GM19025 (cell line): ENCODE results near the gene FAM131C.
"Not testable (repeated sequence)": the region's sequence is repeated elsewhere in the genome, so short reads cannot be mapped to it uniquely, and the experiment has no call there.

ENCODE experiments used
- ATAC-seq: cut with Tn5 transposase; IDR thresholded peaks from one replicate; pipeline ENCODE4 v1.9.1; 2021; ENCODE audit warnings: mild to moderate bottlenecking, low read depth, moderate library complexity; ENCODE audit not compliant: unreplicated experiment

FAM131C gene

GRCh38 chr1:16062687-16063075 is 10.8 kb downstream of the FAM131C start:
- ATAC-seq, result not testable (repeated sequence)

GRCh38 chr1:16061989-16062686 is 11.3 kb downstream of the FAM131C start:
- not testable (repeated sequence) for ATAC-seq

GRCh38 chr1:16061266-16061665 is 12.2 kb downstream of the FAM131C start:
- ATAC-seq, result no peak

GRCh38 chr1:16058394-16059120 is 14.9 kb downstream of the FAM131C start:
- ATAC-seq, result not testable (repeated sequence)

DNA sequence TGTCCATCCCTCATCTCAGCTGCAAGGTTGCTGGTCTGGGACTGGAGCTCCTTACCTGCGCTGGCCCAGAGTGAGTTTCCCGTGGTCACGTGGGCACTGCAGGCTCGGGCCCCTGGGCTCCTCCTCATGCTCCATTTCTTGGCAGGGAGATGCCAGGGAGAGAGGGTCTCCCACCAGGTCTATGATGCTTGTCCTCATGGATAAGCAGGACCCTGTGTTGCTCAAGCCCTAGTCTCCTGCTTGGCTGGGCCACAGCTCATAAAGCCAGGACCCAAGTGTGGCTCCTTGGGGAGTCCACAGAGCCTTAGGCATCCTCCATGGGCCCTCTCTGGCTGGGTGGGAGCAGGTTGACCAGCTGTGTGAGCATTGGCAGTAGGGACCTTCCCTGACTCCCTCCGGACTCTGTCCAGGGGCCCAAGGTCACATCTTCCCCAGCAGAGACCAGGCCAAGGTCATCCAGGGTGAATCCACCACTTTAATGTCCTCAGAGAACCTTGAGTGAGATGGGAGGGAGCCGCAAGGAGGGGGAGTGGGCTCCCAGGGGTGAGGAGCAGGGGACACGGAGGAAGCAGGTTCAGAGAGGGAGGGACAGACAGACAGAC is 16.0 kb downstream of the FAM131C start:
- ATAC-seq, result not testable (repeated sequence)

DNA sequence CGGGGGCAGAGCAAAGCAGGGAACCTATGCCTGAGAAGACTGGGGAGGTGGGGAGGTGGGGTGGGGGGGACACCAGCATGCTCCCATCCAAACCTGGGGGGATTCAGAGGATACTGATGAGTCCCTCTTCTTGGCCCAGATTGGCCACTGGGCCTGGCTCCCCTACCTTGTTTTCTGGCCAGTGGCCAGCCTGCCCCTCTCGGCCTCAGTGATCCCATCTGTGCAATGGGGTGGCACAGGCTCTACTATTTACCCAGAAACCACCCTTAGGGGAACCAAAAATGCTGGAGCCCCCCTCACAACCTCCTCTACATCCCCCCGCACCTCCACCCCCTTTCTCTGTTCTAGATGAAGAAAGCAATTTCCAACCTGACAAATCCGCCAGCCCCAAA is 16.9 kb downstream of the FAM131C start:
- not testable (repeated sequence) for ATAC-seq

DNA sequence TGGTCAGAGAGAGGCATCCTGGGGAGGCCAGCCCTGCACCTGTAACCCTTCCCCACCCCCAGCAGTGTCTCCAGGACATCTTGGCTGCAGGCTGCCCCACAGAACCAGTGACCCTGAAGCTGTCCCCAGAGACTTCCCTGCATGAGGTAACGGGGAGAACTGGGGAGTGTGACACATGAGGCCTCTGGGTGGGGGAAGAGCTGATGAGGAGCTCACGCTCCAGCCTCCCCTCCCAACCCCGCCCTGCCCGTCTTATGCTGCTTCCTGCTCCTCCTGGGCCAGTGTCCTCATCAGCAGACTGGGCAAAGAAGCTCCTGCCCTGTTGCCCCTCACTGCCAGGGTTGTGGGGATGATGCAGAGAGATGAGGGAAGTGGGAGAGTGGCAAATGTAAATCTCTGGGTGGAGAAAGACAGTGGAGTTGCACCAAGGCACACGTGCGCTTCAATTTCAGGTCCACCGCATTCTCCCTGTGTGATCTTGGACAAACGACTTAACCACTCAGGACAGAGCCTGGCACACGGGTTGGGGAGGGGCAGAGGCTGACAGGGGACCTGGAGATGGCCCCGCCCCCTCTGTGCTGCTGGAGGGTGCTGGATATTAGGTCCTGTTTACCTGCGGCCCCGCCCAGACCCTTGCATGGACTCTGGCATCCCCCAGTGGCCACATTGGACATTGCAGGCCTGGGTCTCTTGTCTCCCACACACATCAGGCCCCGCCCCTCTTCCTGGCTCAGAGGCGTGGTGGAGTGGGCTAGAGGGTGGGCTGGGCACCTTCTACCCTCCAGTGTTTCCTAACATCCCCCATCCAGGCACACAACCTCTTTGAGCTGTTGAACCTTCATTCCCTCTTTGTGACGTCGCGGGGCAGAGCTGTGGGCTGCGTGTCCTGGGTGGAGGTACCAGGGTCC is 17.6 kb downstream of the FAM131C start:
- no peak for ATAC-seq

- ATAC-seq, result no peak
These were observed 18.6 kb downstream of the FAM131C start for GRCh38 chr1:16054598-16055540.

DNA sequence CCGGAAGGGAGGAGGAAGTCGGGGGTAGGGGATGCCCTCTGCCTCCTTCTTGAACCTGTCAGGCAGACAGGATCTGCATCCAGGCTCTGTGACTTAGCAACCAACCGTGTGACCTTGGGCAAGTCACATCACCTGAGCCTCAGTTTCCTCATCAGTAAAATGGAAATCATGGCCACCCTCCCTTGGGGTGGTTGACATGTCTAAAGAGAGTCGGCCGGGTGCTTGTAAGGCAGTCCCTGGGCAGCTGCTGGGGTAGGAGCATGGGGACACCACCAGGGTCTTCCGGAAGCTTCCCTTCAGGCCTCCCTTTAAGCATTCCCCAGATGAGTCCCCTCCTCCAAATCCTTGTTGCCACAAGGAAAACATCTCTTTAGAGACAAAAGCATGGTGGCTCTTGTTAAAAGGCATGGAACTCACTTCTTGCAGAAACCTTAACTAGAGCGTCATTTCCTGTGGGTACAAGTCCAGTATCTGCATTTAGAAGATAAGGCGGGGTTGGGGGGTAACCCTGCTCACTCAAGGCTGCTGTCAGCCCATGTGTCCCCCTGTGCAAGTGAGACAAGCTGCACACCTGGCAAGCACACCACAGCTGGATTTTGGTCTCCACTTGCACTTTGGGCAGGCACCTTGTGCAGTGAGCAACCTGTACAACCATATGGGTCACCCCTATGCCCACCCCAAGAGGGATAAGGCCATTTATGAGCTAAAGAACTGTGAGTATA is 19.5 kb downstream of the FAM131C start:
- no peak for ATAC-seq

GRCh38 chr1:16051949-16052348 is 21.5 kb downstream of the FAM131C start:
- ATAC-seq, result not testable (repeated sequence)

DNA sequence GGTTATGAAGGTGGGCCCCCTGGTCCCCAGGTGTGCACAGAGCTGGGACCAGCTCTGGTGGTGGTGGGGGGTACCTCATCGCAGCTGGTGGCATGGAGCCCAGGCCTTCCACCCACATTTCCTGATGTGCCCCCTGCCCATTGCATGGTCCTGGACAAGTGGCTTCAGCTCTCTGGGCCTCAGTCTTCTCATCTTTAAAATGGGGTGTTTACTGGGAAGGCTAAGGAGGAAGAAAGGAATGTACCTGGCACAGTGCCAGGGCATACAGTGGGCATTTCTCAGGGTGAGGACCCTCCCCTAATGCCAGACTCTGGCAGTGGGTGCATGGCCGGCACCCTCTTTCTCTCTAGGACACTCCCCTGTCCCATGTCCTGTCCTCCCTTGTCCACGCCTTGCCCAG is 22.4 kb downstream of the FAM131C start:
- no peak for ATAC-seq

GRCh38 chr1:16050328-16050727 is 23.1 kb downstream of the FAM131C start:
- no peak for ATAC-seq

DNA sequence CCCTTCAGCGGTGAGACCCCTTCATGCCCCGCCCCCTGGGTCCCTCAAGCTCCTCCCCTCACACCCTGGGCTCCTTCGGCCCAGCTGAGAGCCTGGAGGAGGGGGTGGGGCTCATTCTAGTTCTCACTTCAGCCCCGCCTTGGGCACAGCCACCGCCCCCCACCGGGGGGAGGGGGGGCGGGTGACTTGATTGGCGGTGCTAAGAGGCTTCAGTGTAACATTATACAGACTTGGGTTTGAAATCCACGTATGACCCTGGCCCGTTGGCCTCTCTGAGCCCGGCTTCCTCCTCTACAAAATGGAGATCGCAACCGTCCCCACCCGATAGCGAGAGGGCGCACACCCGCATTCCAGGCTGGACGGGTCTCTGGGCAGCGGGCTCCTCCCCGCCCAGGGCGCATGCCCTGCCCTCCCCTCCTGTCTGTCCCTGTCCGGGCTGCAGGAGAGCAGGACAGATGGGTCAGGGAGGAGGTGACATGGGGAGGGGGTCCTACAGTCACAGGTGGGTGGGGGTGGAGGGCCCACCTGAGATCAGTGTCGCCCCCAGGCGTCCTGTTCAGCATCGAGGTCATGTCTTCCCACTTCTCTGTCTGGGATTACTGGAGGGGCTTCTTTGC is 24.8 kb downstream of the FAM131C start:
- ATAC-seq, result no peak

- ATAC-seq, result no peak
These were observed 25.5 kb downstream of the FAM131C start for GRCh38 chr1:16047791-16048475.

DNA sequence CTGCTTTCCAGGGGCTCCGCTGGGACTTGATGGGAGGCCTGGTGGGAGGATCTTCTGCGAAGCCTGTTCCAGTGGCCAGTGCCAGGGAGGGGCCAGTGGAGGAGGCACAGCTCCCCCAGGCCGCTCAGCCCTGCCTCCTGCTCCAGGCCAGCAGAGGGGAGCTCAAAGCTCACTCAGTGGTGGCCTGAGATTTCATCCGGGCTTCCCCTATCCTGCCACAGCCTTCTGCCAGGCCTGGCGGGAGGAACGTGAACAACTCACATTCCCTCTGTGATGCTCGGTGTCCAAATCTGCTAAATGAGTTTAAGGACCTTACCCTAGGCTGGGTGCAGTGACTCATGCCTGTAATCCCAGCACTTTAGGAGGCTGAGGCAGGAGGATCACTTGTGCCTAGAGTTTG is 26.6 kb downstream of the FAM131C start:
- no peak for ATAC-seq

GRCh38 chr1:16043950-16044349 is 29.5 kb downstream of the FAM131C start:
- no peak for ATAC-seq

DNA sequence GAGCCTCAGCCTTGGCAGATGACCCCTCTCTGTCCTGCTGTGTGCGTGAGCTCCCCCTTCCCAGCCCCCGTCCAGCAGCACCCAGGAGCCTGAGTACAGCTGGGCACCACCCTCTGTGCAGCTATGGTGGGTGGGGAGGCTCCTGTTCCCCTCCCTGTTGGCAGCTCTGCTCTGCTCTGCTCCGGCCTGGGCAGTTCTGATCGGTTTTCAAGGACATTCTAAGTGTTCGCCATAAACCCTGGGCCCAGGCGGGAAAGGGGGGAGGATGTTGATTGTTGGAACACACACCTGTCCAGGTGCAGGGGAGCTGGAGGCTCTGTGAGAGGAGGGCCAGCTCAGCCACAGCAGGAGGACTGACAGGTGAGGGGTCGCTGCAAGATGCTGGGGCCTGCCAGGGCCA is 29.9 kb downstream of the FAM131C start, which contains the start of gene CLCNKB:
TSS of gene CLCNKB (plus strand) at position 262 of the 400 bp plus-strand sequence. CDS start 711 bp downstream, outside the sequence.
- ATAC-seq, result no peak

- not testable (repeated sequence) for ATAC-seq
These were observed 30.8 kb downstream of the FAM131C start for GRCh38 chr1:16042654-16043053.
